Vagina (tissue), 2 donors: ENCODE data around the gene CTAGE15. TPM values are rescaled to one million over a fixed set of nuclear protein-coding genes. Genes with fewer than 3 reads are reported as not detected.
"Not testable (repeated sequence)": the region's sequence is repeated elsewhere in the genome, so short reads cannot be mapped to it uniquely, and the experiment has no call there.

Source experiments
- DNase-seq, 2 donors: peaks; one replicate each; pipeline ENCODE4 v3.0.0-alpha.2; 2017; ENCODE audit errors: extremely low spot score in 2 of 2
- H3K27ac ChIP-seq: fragments of 200-600 bp; sonication (generic); one replicate; pipeline ENCODE4 v1.5.1; 2019
- H3K27me3 ChIP-seq: fragments of 200-600 bp; sonication (generic); one replicate; pipeline ENCODE4 v1.5.1; 2019
- H3K36me3 ChIP-seq, 2 donors: fragments of 200-600 bp; sonication (generic); one replicate each; pipeline ENCODE4 v1.5.1; 2017 to 2019
- H3K4me1 ChIP-seq: fragments of 200-600 bp; sonication (generic); one replicate; pipeline ENCODE4 v1.5.1; 2019
- H3K4me3 ChIP-seq, 2 donors: fragments of 200-600 bp; sonication (generic); 1 replicate in 1 of 2; 2 replicates in 1 of 2; pipeline ENCODE4 v1.5.1; 2016 to 2019
- H3K9me3 ChIP-seq: fragments of 200-600 bp; sonication (generic); one replicate; pipeline ENCODE4 v1.5.1; 2019
- intact Hi-C: fragments of 100-400 bp; cut with DNase I; formaldehyde crosslinking; loops from one replicate; pipeline ENCODE4 v1.15.1; 2023
- small RNA-seq: library from RNA; depleted of rRNA; stranded (forward); fragments of <200 nt; gene quantifications from one replicate; pipeline ENCODE3, GENCODE V24; 2016
- total RNA-seq: library from RNA; depleted of rRNA; stranded (reverse); fragments of >200 nt; gene quantifications from one replicate; pipeline ENCODE4 v1.2.3, GENCODE V29; 2016

Gene CTAGE15
- total RNA-seq, 1 donor from 2014 or later = not detected

DNA sequence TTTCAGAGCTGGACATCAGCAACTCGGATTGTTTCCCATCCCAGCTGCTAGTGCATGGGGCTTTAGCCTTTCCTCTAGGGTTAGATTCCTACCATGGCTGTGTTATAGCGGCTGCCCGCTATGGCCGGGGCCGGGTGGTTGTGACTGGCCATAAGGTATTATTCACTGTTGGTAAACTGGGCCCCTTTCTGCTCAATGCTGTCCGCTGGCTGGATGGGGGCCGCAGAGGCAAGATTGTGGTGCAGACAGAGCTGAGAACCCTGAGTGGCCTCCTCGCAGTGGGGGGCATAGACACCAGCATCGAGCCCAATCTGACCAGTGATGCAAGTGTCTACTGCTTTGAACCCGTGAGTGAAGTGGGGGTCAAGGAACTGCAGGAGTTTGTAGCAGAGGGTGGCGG lies 26.5 kb downstream of the CTAGE15 start:
- H3K4me1 ChIP-seq, DNase-seq, H3K9me3 ChIP-seq, H3K27me3 ChIP-seq, H3K4me3 ChIP-seq, intact Hi-C loops, H3K36me3 ChIP-seq, H3K27ac ChIP-seq: not testable (repeated sequence)

DNA sequence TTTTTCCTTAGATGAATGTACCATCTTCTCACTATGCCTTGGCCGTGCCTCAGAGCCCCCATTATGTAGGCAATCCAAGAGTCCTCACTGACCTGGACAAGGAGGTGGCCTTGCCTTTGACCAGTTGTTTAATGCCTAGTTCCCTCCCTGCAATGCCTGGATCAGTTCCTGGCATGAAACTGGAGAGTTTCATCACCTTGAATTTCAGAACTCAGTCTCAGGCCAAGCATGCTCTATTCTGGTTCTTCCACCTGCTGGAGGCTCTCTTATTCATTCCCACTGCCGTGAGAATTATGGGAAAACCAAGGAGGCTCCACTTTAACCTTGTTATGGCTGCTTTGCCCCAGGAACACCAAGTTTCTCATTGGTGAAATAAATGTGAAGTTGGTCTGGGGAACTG lies 31.9 kb downstream of the CTAGE15 start:
- H3K36me3 ChIP-seq, H3K9me3 ChIP-seq, DNase-seq, intact Hi-C loops, H3K4me3 ChIP-seq, H3K27me3 ChIP-seq, H3K27ac ChIP-seq, H3K4me1 ChIP-seq: not testable (repeated sequence)

- H3K4me3 ChIP-seq, H3K4me1 ChIP-seq, H3K9me3 ChIP-seq, H3K27me3 ChIP-seq, H3K36me3 ChIP-seq, intact Hi-C loops, H3K27ac ChIP-seq, DNase-seq: not testable (repeated sequence)
Measured at GRCh38 chr7:143606088-143606487, 34.5 kb downstream of the CTAGE15 start.

GRCh38 chr7:143615545-143615944 lies 43.9 kb downstream of the CTAGE15 start:
- H3K9me3 ChIP-seq, H3K4me1 ChIP-seq, H3K27me3 ChIP-seq, DNase-seq, intact Hi-C loops, H3K4me3 ChIP-seq, H3K27ac ChIP-seq, H3K36me3 ChIP-seq: not testable (repeated sequence)

GRCh38 chr7:143617204-143617603 lies 45.6 kb downstream of the CTAGE15 start:
- H3K27me3 ChIP-seq, H3K4me1 ChIP-seq, H3K27ac ChIP-seq, H3K36me3 ChIP-seq, intact Hi-C loops, H3K4me3 ChIP-seq, H3K9me3 ChIP-seq, DNase-seq: not testable (repeated sequence)

DNA sequence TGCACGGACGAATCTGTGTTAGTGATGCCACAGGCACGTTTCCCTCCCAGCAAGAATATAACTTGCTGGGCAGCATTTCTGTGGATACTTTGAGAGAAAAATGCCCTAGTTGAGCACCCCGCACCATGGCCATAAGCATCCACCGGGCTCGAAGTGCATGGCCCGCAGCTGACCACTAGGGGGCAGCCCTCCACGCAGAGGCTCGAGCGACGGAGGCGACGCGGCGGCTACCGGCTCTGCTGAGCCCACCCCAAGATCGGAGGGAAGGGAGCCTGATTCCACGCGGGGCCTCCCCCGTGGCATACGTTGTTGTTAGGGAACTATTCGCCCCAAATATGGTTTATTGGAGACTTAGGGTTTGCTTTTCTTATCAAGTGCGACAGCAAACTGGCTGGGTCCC lies 48.5 kb downstream of the CTAGE15 start:
- H3K4me3 ChIP-seq, H3K36me3 ChIP-seq, intact Hi-C loops, DNase-seq, H3K9me3 ChIP-seq, H3K4me1 ChIP-seq, H3K27me3 ChIP-seq, H3K27ac ChIP-seq: not testable (repeated sequence)

DNA sequence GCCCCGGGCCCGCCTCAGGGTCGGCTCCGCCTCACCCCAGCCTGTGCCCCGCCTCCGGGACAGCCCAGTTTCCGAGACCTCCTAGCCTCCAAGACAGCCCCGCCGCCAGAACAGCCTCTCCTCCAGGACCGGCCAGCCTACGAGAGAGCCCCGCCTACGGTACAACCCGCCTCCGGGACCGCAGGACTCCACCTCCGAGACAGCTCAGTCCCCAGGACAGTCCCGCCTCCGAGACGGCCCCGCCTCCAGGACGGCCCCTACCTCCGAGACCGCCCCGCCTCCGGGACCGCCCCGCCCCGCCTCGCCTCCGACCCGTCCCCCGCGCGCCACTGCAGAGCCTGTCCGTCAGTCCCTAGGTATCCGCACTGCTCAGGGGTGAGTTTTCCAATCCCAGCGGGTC lies 49.0 kb downstream of the CTAGE15 start, which contains the start of gene TCAF2:
TCAF2 (plus strand) TSS at position 329 of the 400 bp plus-strand sequence.
- H3K9me3 ChIP-seq, intact Hi-C loops, H3K36me3 ChIP-seq, H3K4me1 ChIP-seq, DNase-seq, H3K27ac ChIP-seq, H3K27me3 ChIP-seq: not testable (repeated sequence)
- peak within 1 kb of the TSS in 1 of 2 donors; percentile 31 for H3K4me3 ChIP-seq

DNA sequence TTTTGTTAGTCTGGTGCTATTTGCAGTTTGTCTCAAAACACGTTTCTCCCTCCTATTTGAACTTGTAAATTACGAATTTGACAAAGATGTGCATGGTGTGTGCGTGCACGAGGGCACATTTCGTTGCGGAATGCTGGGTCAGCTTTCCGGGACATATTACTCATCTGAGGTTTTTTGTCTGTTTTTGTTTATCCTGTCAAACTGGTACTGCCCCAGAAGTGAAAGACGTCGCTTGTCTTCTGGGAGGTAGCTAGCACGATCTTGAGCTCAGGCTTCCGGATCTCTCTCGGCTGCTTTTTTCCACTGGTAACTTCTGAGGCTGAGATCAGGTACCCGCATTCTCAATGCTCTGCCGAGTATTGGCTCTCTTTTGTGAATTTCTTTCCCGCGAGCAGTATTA lies 49.6 kb downstream of the CTAGE15 start:
- H3K36me3 ChIP-seq, intact Hi-C loops, DNase-seq, H3K4me1 ChIP-seq, H3K27ac ChIP-seq, H3K9me3 ChIP-seq, H3K27me3 ChIP-seq: not testable (repeated sequence)
- H3K4me3 ChIP-seq = peak overlapping the region in 1 of 2 donors; percentile 31

- H3K4me3 ChIP-seq, intact Hi-C loops, H3K27ac ChIP-seq, H3K36me3 ChIP-seq, H3K4me1 ChIP-seq, DNase-seq, H3K27me3 ChIP-seq, H3K9me3 ChIP-seq: not testable (repeated sequence)
Measured at GRCh38 chr7:143622130-143622529, 50.5 kb downstream of the CTAGE15 start.

Small RNA genes within 50 kb of the gene (small RNA-seq; reads per million reads assigned to genes)
- gene AC073264.2 = not detected
- gene RNU6-162P = not detected

Other genes with a start within 250 kb of the CTAGE15 start
- gene FAM131B, start 209.1 kb upstream of the CTAGE15 start, total RNA-seq = 1.5 TPM
- 86.2 TPM for gene ZYX, start 190.5 kb upstream of the CTAGE15 start, total RNA-seq
- gene EPHA1, start 162.9 kb upstream of the CTAGE15 start, total RNA-seq = 51.3 TPM
- not detected for gene TAS2R60, start 128.3 kb upstream of the CTAGE15 start, total RNA-seq
- gene TAS2R41, start 93.9 kb upstream of the CTAGE15 start, total RNA-seq = not detected
- gene TCAF2, start 49.2 kb downstream of the CTAGE15 start, total RNA-seq = 9.1 TPM
- 1.7 TPM for gene CTAGE6, start 185.9 kb downstream of the CTAGE15 start, total RNA-seq